IMR-90 (cell line): ENCODE data around the gene SSH2. TPM values are rescaled to one million over a fixed set of nuclear protein-coding genes. Genes with fewer than 3 reads are reported as not detected.

Experiments
- ATAC-seq: fragments of 200-7000 bp; cut with Tn5 transposase; 2 replicates; pipeline ENCODE4 v1.9.1; 2020; ENCODE audit warnings: low read depth, mild to moderate bottlenecking, moderate library complexity
- BruUV-seq: library from RNA; stranded (reverse); fragments of 400-500 nt; replicated peaks from 2 replicates; lab custom pipeline; 2021; lab: Mats Ljungman, UMichigan
- CTCF ChIA-PET: fragments of 300-600 bp; formaldehyde crosslinking; extraction: SDS; loops from one replicate; lab custom pipeline; 2021; ENCODE audit warnings: antibody characterized with exemption; lab: Yijun Ruan, JAX
- POLR2A ChIA-PET: fragments of 300-600 bp; sonication (Branson Sonifier 250); formaldehyde crosslinking; loops from one replicate; lab custom pipeline; 2022; ENCODE audit warnings: antibody characterized with exemption; ENCODE audit not compliant: unreplicated experiment; lab: Charles Lee
- DNase-seq: peaks from one replicate; pipeline ENCODE4 v3.0.0; 2013
- H2AFZ ChIP-seq: replicated peaks from 2 replicates; pipeline ENCODE3; 2013; ENCODE audit warnings: low read length, mild to moderate bottlenecking; ENCODE audit not compliant: poor library complexity
- H2AK5ac ChIP-seq: 2 replicates; pipeline ENCODE4 v1.6.1; 2013; ENCODE audit warnings: low read depth, low read length, inconsistent platforms
- H2AK9ac ChIP-seq: replicated peaks from 2 replicates; pipeline ENCODE3; 2013; ENCODE audit warnings: mild to moderate bottlenecking, low read depth, low read length, moderate library complexity; ENCODE audit not compliant: poor library complexity
- H2BK120ac ChIP-seq: 2 replicates; pipeline ENCODE4 v1.6.1; 2013; ENCODE audit warnings: low read depth, low read length, inconsistent platforms
- H2BK15ac ChIP-seq: 3 replicates; pipeline ENCODE4 v1.6.1; 2013; ENCODE audit warnings: low read depth, low read length, inconsistent platforms
- H2BK20ac ChIP-seq: 2 replicates; pipeline ENCODE4 v1.6.1; 2013; ENCODE audit warnings: low read depth, mild to moderate bottlenecking, inconsistent platforms, low read length, moderate library complexity
- H2BK5ac ChIP-seq: 2 replicates; pipeline ENCODE4 v1.6.1; 2013; ENCODE audit warnings: mild to moderate bottlenecking, low read depth, low read length, inconsistent platforms; ENCODE audit not compliant: poor library complexity, severe bottlenecking
- H3K14ac ChIP-seq: replicated peaks from 2 replicates; pipeline ENCODE4 v1.6.1; 2013; ENCODE audit warnings: low read depth, low read length, inconsistent platforms
- H3K18ac ChIP-seq: 2 replicates; pipeline ENCODE4 v1.6.1; 2013; ENCODE audit warnings: low read depth, low read length, control low read depth
- H3K23ac ChIP-seq: 2 replicates; pipeline ENCODE4 v1.6.1; 2013; ENCODE audit warnings: low read depth, low read length, inconsistent platforms
- H3K27ac ChIP-seq: 2 replicates; pipeline ENCODE4 v1.5.1; 2013; ENCODE audit warnings: mild to moderate bottlenecking, control low read depth, low read length; ENCODE audit not compliant: insufficient read depth
- H3K27me3 ChIP-seq: 2 replicates; pipeline ENCODE4 v1.6.1; 2013; ENCODE audit warnings: low read length; ENCODE audit not compliant: control insufficient read depth, insufficient read depth
- H3K36me3 ChIP-seq: 2 replicates; pipeline ENCODE4 v1.6.1; 2013; ENCODE audit warnings: low read length, mixed read lengths; ENCODE audit not compliant: control insufficient read depth, insufficient read depth
- H3K4ac ChIP-seq: 2 replicates; pipeline ENCODE4 v1.6.1; 2013; ENCODE audit warnings: low read depth, low read length, inconsistent platforms
- H3K4me1 ChIP-seq: 2 replicates; pipeline ENCODE4 v1.6.1; 2013; ENCODE audit warnings: low read length, mixed read lengths; ENCODE audit not compliant: control insufficient read depth, insufficient read depth
- H3K4me2 ChIP-seq: 2 replicates; pipeline ENCODE4 v1.6.1; 2013; ENCODE audit warnings: low read depth, mild to moderate bottlenecking, control low read depth, low read length, moderate library complexity
- H3K4me3 ChIP-seq: 2 replicates; pipeline ENCODE4 v1.5.1; 2013; ENCODE audit warnings: low read depth, mild to moderate bottlenecking, control low read depth, low read length, moderate library complexity; ENCODE audit not compliant: insufficient read depth
- H3K56ac ChIP-seq: 2 replicates; pipeline ENCODE4 v1.6.1; 2013; ENCODE audit warnings: low read length, inconsistent platforms; ENCODE audit not compliant: insufficient read depth; ENCODE audit errors: extremely low read depth
- H3K79me1 ChIP-seq, 2 experiments: 2 replicates each; pipeline ENCODE4 v1.6.1; 2013; ENCODE audit warnings: low read length in 2 of 2, inconsistent platforms in 1 of 2, low read depth in 1 of 2
- H3K9ac ChIP-seq: 2 replicates; pipeline ENCODE4 v1.6.1; 2013; ENCODE audit warnings: low read depth, low read length, control low read depth
- H3K9me1 ChIP-seq: 2 replicates; pipeline ENCODE4 v1.6.1; 2013; ENCODE audit warnings: low read length, inconsistent platforms; ENCODE audit not compliant: insufficient read depth
- H3K9me3 ChIP-seq: 2 replicates; pipeline ENCODE4 v1.6.1; 2013; ENCODE audit warnings: low read length; ENCODE audit not compliant: control insufficient read depth, insufficient read depth
- H4K20me1 ChIP-seq: 2 replicates; pipeline ENCODE4 v1.6.1; 2013; ENCODE audit warnings: low read length, inconsistent platforms; ENCODE audit not compliant: insufficient read depth
- H4K5ac ChIP-seq: 2 replicates; pipeline ENCODE4 v1.6.1; 2013; ENCODE audit warnings: mild to moderate bottlenecking, low read depth, low read length, control low read depth
- H4K8ac ChIP-seq, 2 experiments: 2 replicates each; pipeline ENCODE4 v1.6.1; 2013; ENCODE audit warnings: low read depth in 2 of 2, low read length in 2 of 2, control low read depth in 1 of 2, inconsistent platforms in 1 of 2
- H4K91ac ChIP-seq: 2 replicates; pipeline ENCODE4 v1.6.1; 2013; ENCODE audit warnings: low read depth, low read length, inconsistent platforms; ENCODE audit not compliant: insufficient read depth
- CEBPB ChIP-seq: IDR thresholded peaks from 2 replicates; pipeline ENCODE4 v1.6.1; 2012; ENCODE audit warnings: low read depth, low read length, improper control_type of control experiment
- FOS ChIP-seq: fragments of 150-350 bp; IDR thresholded peaks from 2 replicates; pipeline ENCODE4 v1.6.1; 2016; ENCODE audit warnings: low read depth, low read length
- WGBS, 2 experiments: methylation state at CpG; one replicate each; pipeline versions ENCODE4 v1.1.5 to v1.1.7; 2013; ENCODE audit warnings: missing lambda C conversion rate in 2 of 2; ENCODE audit not compliant: insufficient read length in 1 of 2; ENCODE audit errors: extremely low coverage in 2 of 2; 5-methylcytosine and 5-hydroxymethylcytosine counted together
- dilution Hi-C: fragments of 300-500 bp; cut with HindIII; formaldehyde crosslinking; loops from one replicate; pipeline ENCODE4 v1.14.3; 2018; ENCODE audit warnings: low sequenced_read_pairs; ENCODE audit not compliant: unreplicated experiment
- in situ Hi-C: fragments of 300-500 bp; cut with MboI; formaldehyde crosslinking; loops from 3 replicates; pipeline ENCODE4 v1.14.3; 2019; ENCODE audit warnings: low sequenced_read_pairs, inconsistent platforms, mixed read lengths
- intact Hi-C: fragments of 100-400 bp; cut with micrococcal nuclease; formaldehyde crosslinking; loops from 2 replicates; pipeline ENCODE4 v1.10.0; 2022
- polyA plus RNA-seq, 3 experiments: library from polyadenylated mRNA; depleted of rRNA; stranded (reverse); fragments of >200 nt; gene quantifications; 2 replicates each; pipeline ENCODE4 v1.2.3, GENCODE V29; 2012; ENCODE audit warnings: low replicate concordance in 1 of 3
- total RNA-seq: library from RNA; depleted of rRNA; stranded (reverse); fragments of >200 nt; gene quantifications from 2 replicates; pipeline ENCODE4 v1.2.3, GENCODE V29; 2012

Gene SSH2
- total and polyA plus RNA-seq, 2 of the 4 experiments (the other 2 are of a cell fraction): 9.3 TPM

DNA sequence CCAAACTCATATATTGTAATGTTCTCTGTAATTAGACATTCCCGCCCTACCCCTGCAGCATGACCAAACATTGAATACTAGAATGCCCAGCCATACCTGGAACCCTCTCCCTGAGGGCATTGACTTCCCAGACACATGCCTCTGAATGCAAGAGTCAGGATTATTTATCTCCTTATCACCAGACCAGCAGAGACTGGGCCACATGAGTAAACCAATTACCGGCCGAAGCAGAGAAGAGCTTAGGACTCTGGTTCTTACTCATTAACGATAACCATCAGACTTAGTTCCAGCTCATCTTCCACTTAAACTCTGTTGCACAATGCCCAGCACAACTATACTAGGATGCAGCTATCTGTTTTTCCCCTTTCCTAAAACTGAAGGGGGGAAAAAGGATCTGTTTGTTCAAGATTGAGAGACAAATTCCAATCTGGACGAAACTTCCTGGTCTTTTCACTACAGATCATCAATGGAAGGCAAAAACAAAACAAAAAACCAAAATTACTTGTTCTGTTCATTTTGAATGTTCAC lies 219.1 kb downstream of the SSH2 start:
- Histone ChIP-seq H3K9me1 (peaks cover 13% of the 10 kb centered on the region), H2AK5ac (peak overlapping the region; percentile 11; the same call in 1 of the 2 replicates), H3K4me2 (peak overlapping the region; percentile 67), H3K4me1 (peaks cover 16% of the 10 kb centered on the region), H2BK5ac (peak overlapping the region; percentile 82), H4K5ac (peak overlapping the region; percentile 56), H2BK20ac (peak overlapping the region; percentile 30), H3K36me3 (0 out of 2 replicates have a peak, but pooled peaks cover 2% of the 10 kb centered on the region), H3K27ac (peak overlapping the region; percentile 83; the same call in 1 of the 2 replicates), H3K27me3 (no peaks in the 10 kb centered on the region), H3K23ac (no peak overlapping the region; the same call in 1 of the 2 replicates), H2BK120ac (peak overlapping the region; percentile 31; the same call in 1 of the 2 replicates), H3K9ac (no peak overlapping the region), H4K8ac (peak overlapping the region in 1 of 2 experiments; percentile 8; a peak in 1 of 4 replicates), H3K56ac (no peak overlapping the region), H3K4me3 (no peak overlapping the region), H4K20me1 (peaks cover 3% of the 10 kb centered on the region; the same call in 1 of the 2 replicates), H3K4ac (peak overlapping the region; percentile 31; the same call in 1 of the 2 replicates), H3K79me1 (peaks cover 4 to 30% of the 10 kb centered on the region in 2 experiments; a peak in 3 of 4 replicates), H2AK9ac (no peak overlapping the region), H2AFZ (no peak overlapping the region), H3K9me3 (no peaks in the 10 kb centered on the region), H3K14ac (peak overlapping the region; percentile 31; the same call in 1 of the 2 replicates), H4K91ac (no peak overlapping the region), H2BK15ac (no peak overlapping the region; the same call in 2 of the 3 replicates), H3K18ac (peak overlapping the region; percentile 74)
- DNase-seq: peak; percentile 56
- ChIA-PET CTCF (interaction anchor here (0.7 to 1.4 kb wide), 3 partner anchors 12 to 29 kb away, joined by 3 to 6 read pairs (median 3); no protein-coding TSS in a partner anchor), POLR2A (no interaction called here)
- in situ Hi-C loops (no loop called here), dilution Hi-C loops (no loop called here), intact Hi-C loops (no loop called here)
- peak; percentile 65 for ATAC-seq
- no CpG with 5 or more reads among the region's 5 CpGs for WGBS, 2 experiments
- TF ChIP-seq CEBPB (peak; percentile 92), FOS (no peak)
- BruUV-seq: no TSS peak
